ENCODE measurements around the gene PGAP6.

- TF ChIP-seq EZH2 (IDR thresholded peaks at IDR 0.05; ENCODE audit: borderline replicate concordance) (no peak), CTCF (IDR thresholded peaks at IDR 0.05; ENCODE audit: poor library complexity) (no peak), EZH2phosphoT487 (IDR thresholded peaks at IDR 0.05; ENCODE audit: low read depth, severe bottlenecking, unreplicated experiment) (no peak)
Observed at GRCh38 chr16:374616-374926, 7.2 kb downstream of the PGAP6 start.

Measured in hepatocyte (in vitro differentiated cells).